Measurements from ENCODE around the gene TENT5C.

Gene TENT5C

DNA sequence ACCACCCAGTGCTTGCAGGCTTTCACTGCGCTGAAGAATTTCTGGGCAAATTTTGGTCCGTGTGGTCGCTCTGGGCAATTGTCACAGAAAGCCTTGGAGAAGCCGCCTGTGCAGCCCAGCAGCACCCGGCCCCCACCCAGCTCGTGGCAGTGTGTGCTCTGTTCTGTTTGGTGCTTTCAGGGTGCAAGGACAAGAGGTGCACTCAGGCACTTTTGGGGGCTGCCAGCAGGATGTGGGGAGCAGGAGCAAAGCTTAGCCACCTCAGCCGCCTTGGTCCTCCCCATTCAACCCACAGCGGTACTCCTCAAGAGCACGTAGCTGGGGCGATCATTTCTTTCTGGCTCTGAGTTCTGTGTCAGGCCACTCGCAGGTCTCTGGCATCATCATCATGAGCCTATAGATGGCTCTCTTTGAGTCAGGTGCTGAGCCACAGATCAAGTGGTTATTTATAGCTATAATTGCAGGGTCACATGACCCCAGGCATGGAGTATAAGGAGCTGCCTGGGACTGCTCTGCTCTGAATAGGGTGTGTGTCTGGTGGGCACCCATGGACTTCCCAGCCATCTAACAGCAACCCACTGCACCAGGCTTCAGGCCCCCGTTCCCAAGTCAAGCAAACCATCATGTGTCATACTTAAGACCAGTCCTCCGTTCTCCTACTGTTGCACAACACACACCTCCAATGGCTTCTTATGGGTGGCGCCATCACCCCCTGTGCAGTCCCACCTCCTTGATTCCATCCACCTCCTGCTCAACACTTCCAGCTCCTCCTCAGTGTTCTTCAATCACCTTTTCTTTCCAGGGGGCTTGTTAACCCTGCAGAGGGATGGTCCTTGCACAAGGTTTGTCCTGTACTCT, 18.1 kb upstream of the TENT5C start (continued):
- TF ChIP-seq, protein P1, sequence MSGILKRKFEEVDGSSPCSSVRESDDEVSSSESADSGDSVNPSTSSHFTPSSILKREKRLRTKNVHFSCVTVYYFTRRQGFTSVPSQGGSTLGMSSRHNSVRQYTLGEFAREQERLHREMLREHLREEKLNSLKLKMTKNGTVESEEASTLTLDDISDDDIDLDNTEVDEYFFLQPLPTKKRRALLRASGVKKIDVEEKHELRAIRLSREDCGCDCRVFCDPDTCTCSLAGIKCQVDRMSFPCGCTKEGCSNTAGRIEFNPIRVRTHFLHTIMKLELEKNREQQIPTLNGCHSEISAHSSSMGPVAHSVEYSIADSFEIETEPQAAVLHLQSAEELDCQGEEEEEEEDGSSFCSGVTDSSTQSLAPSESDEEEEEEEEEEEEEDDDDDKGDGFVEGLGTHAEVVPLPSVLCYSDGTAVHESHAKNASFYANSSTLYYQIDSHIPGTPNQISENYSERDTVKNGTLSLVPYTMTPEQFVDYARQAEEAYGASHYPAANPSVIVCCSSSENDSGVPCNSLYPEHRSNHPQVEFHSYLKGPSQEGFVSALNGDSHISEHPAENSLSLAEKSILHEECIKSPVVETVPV (CRISPR knock-in tag; IDR thresholded peaks at IDR 0.05) = no peak
- TF ChIP-seq ESRRG (CRISPR knock-in tag; IDR thresholded peaks at IDR 0.05) (no peak), ZFP3 (CRISPR knock-in tag; IDR thresholded peaks at IDR 0.05) (no peak)
- TF ChIP-seq, protein P2, sequence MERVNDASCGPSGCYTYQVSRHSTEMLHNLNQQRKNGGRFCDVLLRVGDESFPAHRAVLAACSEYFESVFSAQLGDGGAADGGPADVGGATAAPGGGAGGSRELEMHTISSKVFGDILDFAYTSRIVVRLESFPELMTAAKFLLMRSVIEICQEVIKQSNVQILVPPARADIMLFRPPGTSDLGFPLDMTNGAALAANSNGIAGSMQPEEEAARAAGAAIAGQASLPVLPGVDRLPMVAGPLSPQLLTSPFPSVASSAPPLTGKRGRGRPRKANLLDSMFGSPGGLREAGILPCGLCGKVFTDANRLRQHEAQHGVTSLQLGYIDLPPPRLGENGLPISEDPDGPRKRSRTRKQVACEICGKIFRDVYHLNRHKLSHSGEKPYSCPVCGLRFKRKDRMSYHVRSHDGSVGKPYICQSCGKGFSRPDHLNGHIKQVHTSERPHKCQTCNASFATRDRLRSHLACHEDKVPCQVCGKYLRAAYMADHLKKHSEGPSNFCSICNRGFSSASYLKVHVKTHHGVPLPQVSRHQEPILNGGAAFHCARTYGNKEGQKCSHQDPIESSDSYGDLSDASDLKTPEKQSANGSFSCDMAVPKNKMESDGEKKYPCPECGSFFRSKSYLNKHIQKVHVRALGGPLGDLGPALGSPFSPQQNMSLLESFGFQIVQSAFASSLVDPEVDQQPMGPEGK (CRISPR knock-in tag; IDR thresholded peaks at IDR 0.05; ENCODE audit: borderline replicate concordance) = no peak

DNA sequence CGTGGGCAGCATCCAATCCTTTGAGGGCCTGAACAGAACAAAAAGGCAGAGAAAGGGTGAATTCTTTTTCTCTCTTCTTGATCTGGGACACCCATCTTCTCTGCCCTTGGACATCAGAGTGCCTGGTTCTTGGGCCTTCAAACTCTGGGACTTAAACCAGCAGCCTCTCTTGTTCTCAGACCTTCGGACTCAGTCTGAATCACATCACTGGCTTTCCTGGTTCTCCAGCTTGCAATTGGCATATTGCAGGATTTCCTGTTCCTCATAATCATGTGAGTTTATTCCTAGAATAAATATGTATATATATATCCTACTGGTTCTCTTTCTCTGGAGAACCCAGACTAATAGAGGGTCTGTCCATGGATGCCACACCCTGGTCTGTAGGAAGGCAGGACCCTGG, 16.3 kb upstream of the TENT5C start:
- ATAC-seq = no peak
- TF ChIP-seq ZFP3 (CRISPR knock-in tag; IDR thresholded peaks at IDR 0.05) (no peak), ZFP30 (CRISPR knock-in tag; IDR thresholded peaks at IDR 0.05) (no peak)

DNA sequence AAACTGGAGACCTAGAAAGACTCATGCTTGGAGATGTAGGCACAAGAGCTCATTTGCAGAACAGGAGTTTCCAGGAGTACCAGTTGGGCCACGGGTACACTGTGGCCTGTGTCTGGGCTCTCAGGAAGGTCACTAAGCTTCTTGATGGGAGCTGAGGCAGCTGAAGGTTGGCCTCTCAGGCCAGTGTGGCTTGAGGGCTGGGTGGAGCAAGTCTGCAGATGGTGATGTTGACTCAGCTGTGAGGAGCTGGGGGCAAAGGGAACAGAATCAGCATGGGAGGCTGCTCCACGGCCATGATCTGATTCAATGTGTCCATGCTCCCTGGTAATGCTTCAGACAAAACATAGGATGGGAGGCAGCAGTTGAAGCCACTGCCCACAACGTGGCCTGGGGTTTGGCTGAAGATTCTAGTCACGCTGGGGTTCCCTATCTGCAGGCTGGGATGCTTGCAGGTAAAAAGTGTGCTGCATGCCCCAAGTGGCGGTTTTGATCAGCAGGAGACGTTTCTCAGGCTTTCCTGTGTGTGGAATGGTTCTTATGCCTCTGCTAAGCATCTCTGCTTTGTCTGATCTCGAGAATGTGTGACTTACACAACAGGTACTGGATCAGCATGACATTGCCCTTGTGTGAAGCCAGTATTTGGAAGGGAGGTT, 15.4 kb upstream of the TENT5C start:
- TF ChIP-seq BACH2 (CRISPR knock-in tag; IDR thresholded peaks at IDR 0.05; ENCODE audit: borderline replicate concordance) = no peak
- TF ChIP-seq RARB (CRISPR knock-in tag; IDR thresholded peaks at IDR 0.05) = no peak
- ATAC-seq = no peak

DNA sequence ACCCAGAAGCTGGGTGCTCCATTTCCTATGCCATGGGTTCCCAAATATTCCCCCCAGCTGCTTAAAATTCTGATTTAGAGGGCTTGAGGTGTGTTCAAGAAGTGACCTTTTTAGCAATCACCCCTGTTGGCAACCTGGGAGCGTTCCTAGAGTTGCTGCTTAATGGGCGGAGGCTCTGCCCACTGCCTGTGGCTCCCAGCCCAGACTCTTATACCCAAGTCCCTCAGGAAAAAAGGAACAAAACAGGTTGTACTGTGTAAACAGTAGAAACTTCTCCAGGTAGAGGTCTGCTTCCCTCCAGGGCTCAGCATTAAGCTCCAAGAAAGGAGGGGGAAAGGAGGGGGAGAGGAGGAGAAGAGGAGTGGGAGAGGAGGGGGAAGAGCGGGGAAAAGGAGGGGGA, 14.6 kb upstream of the TENT5C start:
- TF ChIP-seq ZNF70 (CRISPR knock-in tag; IDR thresholded peaks at IDR 0.05) = no peak
- no peak for TF ChIP-seq OSR1 (CRISPR knock-in tag; IDR thresholded peaks at IDR 0.05)
- TF ChIP-seq BACH2 (CRISPR knock-in tag; IDR thresholded peaks at IDR 0.05; ENCODE audit: borderline replicate concordance) = no peak
- no peak for TF ChIP-seq TCF4 (CRISPR knock-in tag; IDR thresholded peaks at IDR 0.05; ENCODE audit: borderline replicate concordance)
- TF ChIP-seq, protein P3, sequence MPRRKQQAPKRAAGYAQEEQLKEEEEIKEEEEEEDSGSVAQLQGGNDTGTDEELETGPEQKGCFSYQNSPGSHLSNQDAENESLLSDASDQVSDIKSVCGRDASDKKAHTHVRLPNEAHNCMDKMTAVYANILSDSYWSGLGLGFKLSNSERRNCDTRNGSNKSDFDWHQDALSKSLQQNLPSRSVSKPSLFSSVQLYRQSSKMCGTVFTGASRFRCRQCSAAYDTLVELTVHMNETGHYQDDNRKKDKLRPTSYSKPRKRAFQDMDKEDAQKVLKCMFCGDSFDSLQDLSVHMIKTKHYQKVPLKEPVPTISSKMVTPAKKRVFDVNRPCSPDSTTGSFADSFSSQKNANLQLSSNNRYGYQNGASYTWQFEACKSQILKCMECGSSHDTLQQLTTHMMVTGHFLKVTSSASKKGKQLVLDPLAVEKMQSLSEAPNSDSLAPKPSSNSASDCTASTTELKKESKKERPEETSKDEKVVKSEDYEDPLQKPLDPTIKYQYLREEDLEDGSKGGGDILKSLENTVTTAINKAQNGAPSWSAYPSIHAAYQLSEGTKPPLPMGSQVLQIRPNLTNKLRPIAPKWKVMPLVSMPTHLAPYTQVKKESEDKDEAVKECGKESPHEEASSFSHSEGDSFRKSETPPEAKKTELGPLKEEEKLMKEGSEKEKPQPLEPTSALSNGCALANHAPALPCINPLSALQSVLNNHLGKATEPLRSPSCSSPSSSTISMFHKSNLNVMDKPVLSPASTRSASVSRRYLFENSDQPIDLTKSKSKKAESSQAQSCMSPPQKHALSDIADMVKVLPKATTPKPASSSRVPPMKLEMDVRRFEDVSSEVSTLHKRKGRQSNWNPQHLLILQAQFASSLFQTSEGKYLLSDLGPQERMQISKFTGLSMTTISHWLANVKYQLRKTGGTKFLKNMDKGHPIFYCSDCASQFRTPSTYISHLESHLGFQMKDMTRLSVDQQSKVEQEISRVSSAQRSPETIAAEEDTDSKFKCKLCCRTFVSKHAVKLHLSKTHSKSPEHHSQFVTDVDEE (CRISPR knock-in tag; IDR thresholded peaks at IDR 0.05) = no peak
- TF ChIP-seq TOX (CRISPR knock-in tag; IDR thresholded peaks at IDR 0.05; ENCODE audit: borderline replicate concordance) = no peak
- TF ChIP-seq, protein P4, sequence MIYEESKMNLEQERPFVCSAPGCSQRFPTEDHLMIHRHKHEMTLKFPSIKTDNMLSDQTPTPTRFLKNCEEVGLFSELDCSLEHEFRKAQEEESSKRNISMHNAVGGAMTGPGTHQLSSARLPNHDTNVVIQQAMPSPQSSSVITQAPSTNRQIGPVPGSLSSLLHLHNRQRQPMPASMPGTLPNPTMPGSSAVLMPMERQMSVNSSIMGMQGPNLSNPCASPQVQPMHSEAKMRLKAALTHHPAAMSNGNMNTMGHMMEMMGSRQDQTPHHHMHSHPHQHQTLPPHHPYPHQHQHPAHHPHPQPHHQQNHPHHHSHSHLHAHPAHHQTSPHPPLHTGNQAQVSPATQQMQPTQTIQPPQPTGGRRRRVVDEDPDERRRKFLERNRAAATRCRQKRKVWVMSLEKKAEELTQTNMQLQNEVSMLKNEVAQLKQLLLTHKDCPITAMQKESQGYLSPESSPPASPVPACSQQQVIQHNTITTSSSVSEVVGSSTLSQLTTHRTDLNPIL (CRISPR knock-in tag; IDR thresholded peaks at IDR 0.05; ENCODE audit: low read depth) = no peak
- TF ChIP-seq ZNF8 (CRISPR knock-in tag; IDR thresholded peaks at IDR 0.05) = no peak
- no peak for TF ChIP-seq PPARA (CRISPR knock-in tag; IDR thresholded peaks at IDR 0.05; ENCODE audit: borderline replicate concordance)
- TF ChIP-seq, protein P2 (CRISPR knock-in tag; IDR thresholded peaks at IDR 0.05; ENCODE audit: borderline replicate concordance) = no peak
- no peak for TF ChIP-seq ZFP30 (CRISPR knock-in tag; IDR thresholded peaks at IDR 0.05)
- no peak for TF ChIP-seq ARNTL (CRISPR knock-in tag; IDR thresholded peaks at IDR 0.05; ENCODE audit: borderline replicate concordance, low read depth)
- TF ChIP-seq RARB (CRISPR knock-in tag; IDR thresholded peaks at IDR 0.05) = no peak
- no peak for TF ChIP-seq GLIS3 (CRISPR knock-in tag; IDR thresholded peaks at IDR 0.05)
- TF ChIP-seq, protein P1 (CRISPR knock-in tag; IDR thresholded peaks at IDR 0.05) = no peak
- no peak for TF ChIP-seq ZFP3 (CRISPR knock-in tag; IDR thresholded peaks at IDR 0.05)
- TF ChIP-seq ZNF565 (CRISPR knock-in tag; conservative IDR thresholded peaks at IDR 0.05; ENCODE audit: low read depth) = no peak
- no peak for ATAC-seq

Data from SK-N-SH treated with all-trans-retinoic acid at 6 μM for 48 hours (cell line).